Heart left ventricle (tissue), 13 donors: Measurements from ENCODE around the gene AGFG2.

Experiments
- POLR2A ChIP-seq, 2 donors: fragments of 450-650 bp; IDR thresholded peaks; one replicate each; pipeline ENCODE4 v1.6.1; 2017; ENCODE audit warnings: antibody characterized with exemption in 2 of 2, mild to moderate bottlenecking in 2 of 2, moderate library complexity in 2 of 2
- TF ChIP-seq, protein P1 (sequence below), 12 donors: fragments of 200-600 bp; sonication (generic) in 4 of 12; IDR thresholded peaks; one replicate each; pipeline versions ENCODE4 v1.5.0 to v1.8.0; 2018 to 2022; ENCODE audit warnings: antibody characterized with exemption in 12 of 12, mild to moderate bottlenecking in 5 of 12
- donor health status: ischemic (EF 13 %, LVEDD 7.1; RV severe dilation, severe dysfunction).
- donor health status: DM: no; HTN: yes; CAD: no.
- donor health status: DM: no; HTN: no; CAD: no.
- donor health status: ischemic (EF 25% LVEDD 6.9; RV normal size, moderate dysfunction).
- donor health status: ischemic (EF 25% LVEDD 5.7; RV mildly dilated, moderate dysfunction).
- donor health status: ischemic (EF 35%, LVEDD 5.7; RV mildly dilated, moderate dysfunction).
- donor health status: nonischemic (EF 11% LVEDD 7.7; RV severe dilation, severe dysfunction).
- donor health status: DM: yes; HTN: yes; CAD: no.
- donor health status: PGD.
- donor health status: ischemic (EF 29% LVEDD 5.4; RV normal size, mild dysfunction).
- donor health status: nonischemic (EF 23%, LVEDD 6.1; RV moderate dilation, normal function).

DNA sequence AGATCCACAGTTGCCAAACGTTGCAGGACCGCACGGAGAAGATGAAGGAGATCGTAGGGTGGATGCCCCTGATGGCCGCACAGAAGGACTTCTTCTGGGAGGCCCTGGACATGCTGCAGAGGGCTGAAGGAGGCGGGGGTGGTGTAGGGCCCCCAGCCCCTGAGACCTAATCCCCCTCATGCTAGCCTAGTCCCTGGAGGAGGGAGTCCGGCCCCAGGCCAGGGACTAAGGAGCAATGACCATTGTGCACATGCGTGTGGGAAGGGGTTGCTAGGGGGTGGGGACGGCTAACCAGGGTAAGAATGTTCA, 61.7 kb downstream of the AGFG2 start:
- no peak for TF ChIP-seq POLR2A (IDR thresholded peaks at IDR 0.05)
- TF ChIP-seq, protein P1, sequence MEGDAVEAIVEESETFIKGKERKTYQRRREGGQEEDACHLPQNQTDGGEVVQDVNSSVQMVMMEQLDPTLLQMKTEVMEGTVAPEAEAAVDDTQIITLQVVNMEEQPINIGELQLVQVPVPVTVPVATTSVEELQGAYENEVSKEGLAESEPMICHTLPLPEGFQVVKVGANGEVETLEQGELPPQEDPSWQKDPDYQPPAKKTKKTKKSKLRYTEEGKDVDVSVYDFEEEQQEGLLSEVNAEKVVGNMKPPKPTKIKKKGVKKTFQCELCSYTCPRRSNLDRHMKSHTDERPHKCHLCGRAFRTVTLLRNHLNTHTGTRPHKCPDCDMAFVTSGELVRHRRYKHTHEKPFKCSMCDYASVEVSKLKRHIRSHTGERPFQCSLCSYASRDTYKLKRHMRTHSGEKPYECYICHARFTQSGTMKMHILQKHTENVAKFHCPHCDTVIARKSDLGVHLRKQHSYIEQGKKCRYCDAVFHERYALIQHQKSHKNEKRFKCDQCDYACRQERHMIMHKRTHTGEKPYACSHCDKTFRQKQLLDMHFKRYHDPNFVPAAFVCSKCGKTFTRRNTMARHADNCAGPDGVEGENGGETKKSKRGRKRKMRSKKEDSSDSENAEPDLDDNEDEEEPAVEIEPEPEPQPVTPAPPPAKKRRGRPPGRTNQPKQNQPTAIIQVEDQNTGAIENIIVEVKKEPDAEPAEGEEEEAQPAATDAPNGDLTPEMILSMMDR (IDR thresholded peaks at IDR 0.05): no peak
